HL-60 (cell line): ENCODE data around the gene CHST4.

Experiments
- DNase-seq, 2 experiments: peaks; one replicate each; pipeline ENCODE4 v3.0.0-alpha.2; 2010 to 2020; ENCODE audit warnings: low read depth in 1 of 2, low spot score in 1 of 2
- H3K27ac ChIP-seq: fragments of 250-450 bp; sonication (Bioruptor Pico); replicated peaks from 2 replicates; pipeline ENCODE4 v1.5.1; 2020; ENCODE audit warnings: mild to moderate bottlenecking, moderate library complexity
- H3K27me3 ChIP-seq: fragments of 250-450 bp; sonication (Bioruptor Pico); 2 replicates; pipeline ENCODE4 v1.5.1; 2021; ENCODE audit warnings: mild to moderate bottlenecking, moderate library complexity; ENCODE audit not compliant: insufficient read depth, poor library complexity, severe bottlenecking
- H3K4me3 ChIP-seq: replicated peaks from 2 replicates; pipeline ENCODE4 v1.5.1; 2011; ENCODE audit warnings: mild to moderate bottlenecking, control low read depth, low read length; ENCODE audit not compliant: insufficient read depth
- GABPA ChIP-seq: IDR thresholded peaks from 2 replicates; pipeline ENCODE4 v1.6.1; 2012; ENCODE audit warnings: low read depth
- POLR2AphosphoS5 ChIP-seq: IDR thresholded peaks from 2 replicates; pipeline ENCODE4 v1.6.1; 2012; ENCODE audit warnings: low read depth
- REST ChIP-seq: IDR thresholded peaks from 2 replicates; pipeline ENCODE4 v1.6.1; 2012; ENCODE audit warnings: low read depth; ENCODE audit not compliant: insufficient replicate concordance
- SPI1 ChIP-seq: IDR thresholded peaks from 2 replicates; pipeline ENCODE4 v1.6.1; 2012; ENCODE audit warnings: low read depth, mild to moderate bottlenecking, borderline replicate concordance
- TF ChIP-seq, protein P1 (sequence below): IDR thresholded peaks from one replicate; pipeline ENCODE4 v1.5.1; 2011; ENCODE audit warnings: low read length, control low read depth, inconsistent platforms; ENCODE audit not compliant: insufficient read depth

Gene CHST4

GRCh38 chr16:71568551-71568950, 42.3 kb downstream of the CHST4 start:
- no peak for TF ChIP-seq SPI1
- TF ChIP-seq, protein P1, sequence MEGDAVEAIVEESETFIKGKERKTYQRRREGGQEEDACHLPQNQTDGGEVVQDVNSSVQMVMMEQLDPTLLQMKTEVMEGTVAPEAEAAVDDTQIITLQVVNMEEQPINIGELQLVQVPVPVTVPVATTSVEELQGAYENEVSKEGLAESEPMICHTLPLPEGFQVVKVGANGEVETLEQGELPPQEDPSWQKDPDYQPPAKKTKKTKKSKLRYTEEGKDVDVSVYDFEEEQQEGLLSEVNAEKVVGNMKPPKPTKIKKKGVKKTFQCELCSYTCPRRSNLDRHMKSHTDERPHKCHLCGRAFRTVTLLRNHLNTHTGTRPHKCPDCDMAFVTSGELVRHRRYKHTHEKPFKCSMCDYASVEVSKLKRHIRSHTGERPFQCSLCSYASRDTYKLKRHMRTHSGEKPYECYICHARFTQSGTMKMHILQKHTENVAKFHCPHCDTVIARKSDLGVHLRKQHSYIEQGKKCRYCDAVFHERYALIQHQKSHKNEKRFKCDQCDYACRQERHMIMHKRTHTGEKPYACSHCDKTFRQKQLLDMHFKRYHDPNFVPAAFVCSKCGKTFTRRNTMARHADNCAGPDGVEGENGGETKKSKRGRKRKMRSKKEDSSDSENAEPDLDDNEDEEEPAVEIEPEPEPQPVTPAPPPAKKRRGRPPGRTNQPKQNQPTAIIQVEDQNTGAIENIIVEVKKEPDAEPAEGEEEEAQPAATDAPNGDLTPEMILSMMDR, result no peak
- no peak for TF ChIP-seq POLR2AphosphoS5
- TF ChIP-seq REST, result no peak
- no peak for TF ChIP-seq GABPA
- Histone ChIP-seq H3K27me3 (peaks cover 4% of the 10 kb centered on the region), H3K27ac (no peak overlapping the region), H3K4me3 (no peak overlapping the region)
- DNase-seq, result no peak

DNA sequence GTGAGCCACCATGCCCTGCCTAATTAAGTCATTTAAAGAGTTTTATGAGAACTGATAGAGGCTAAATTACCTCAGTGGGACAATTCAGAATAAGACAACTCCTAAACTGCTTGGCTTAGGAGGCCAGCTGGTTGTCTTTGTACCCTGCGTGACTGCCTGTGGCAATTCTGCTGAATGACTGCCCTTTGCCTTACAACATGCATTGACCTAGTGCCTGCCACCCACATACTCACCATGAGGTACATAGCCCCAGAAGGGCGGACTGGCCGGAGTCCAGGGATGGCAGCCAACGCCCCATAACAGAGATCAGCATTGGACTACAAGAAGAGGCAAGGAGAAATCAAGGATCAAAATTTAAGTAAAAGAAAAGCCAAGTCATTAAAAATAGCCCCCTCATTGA, 43.4 kb downstream of the CHST4 start:
- no peak for TF ChIP-seq SPI1
- no peak for TF ChIP-seq REST
- TF ChIP-seq, protein P1, result no peak
- no peak for TF ChIP-seq POLR2AphosphoS5
- no peak for TF ChIP-seq GABPA
- Histone ChIP-seq H3K27me3 (peaks cover 4% of the 10 kb centered on the region), H3K27ac (no peak overlapping the region), H3K4me3 (no peak overlapping the region)
- no peak for DNase-seq

- Histone ChIP-seq H3K27me3 (peaks cover 4% of the 10 kb centered on the region), H3K4me3 (no peak overlapping the region), H3K27ac (no peak overlapping the region)
- TF ChIP-seq, protein P1, result no peak
- TF ChIP-seq SPI1, result no peak
- TF ChIP-seq POLR2AphosphoS5, result no peak
- TF ChIP-seq GABPA, result no peak
- TF ChIP-seq REST, result no peak
- no peak for DNase-seq
Observed at GRCh38 chr16:71570144-71570543, 43.9 kb downstream of the CHST4 start.
